ENCODE results near the gene SORCS2.

DNA sequence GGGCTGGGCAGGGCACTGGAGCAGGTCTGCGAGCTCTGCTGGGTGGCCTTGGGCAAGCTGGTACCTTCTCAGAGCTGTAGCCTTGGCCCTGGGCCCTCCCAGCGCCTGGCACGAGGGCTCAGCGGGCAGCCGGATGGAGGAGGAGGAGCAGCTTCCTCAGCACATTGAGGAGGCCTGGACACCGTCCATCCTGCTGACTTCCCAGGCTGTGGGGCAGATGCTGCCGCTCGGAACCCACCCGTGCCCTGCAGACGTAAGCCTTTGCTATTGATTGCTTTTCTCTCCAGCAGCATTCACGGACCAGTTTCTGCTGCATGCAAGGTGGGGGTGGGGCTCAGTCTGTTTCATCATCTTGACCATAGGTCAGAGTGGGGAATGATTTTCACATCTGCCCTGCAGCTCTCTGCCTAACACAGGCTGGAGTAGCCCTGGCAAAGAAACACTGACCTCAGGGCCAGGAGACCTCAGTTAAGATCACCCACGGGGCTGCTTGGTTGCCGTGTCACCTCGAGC, 323.1 kb downstream of the SORCS2 start:
- TF ChIP-seq, protein P1, sequence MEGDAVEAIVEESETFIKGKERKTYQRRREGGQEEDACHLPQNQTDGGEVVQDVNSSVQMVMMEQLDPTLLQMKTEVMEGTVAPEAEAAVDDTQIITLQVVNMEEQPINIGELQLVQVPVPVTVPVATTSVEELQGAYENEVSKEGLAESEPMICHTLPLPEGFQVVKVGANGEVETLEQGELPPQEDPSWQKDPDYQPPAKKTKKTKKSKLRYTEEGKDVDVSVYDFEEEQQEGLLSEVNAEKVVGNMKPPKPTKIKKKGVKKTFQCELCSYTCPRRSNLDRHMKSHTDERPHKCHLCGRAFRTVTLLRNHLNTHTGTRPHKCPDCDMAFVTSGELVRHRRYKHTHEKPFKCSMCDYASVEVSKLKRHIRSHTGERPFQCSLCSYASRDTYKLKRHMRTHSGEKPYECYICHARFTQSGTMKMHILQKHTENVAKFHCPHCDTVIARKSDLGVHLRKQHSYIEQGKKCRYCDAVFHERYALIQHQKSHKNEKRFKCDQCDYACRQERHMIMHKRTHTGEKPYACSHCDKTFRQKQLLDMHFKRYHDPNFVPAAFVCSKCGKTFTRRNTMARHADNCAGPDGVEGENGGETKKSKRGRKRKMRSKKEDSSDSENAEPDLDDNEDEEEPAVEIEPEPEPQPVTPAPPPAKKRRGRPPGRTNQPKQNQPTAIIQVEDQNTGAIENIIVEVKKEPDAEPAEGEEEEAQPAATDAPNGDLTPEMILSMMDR (conservative IDR thresholded peaks at IDR 0.05; ENCODE audit: low read length), result no peak
- TF ChIP-seq EZH2phosphoT487 (IDR thresholded peaks at IDR 0.05; ENCODE audit: borderline replicate concordance, low read depth, low read length), result no peak

Data from OCI-LY7 (cell line).